HepG2 (cell line): Measurements from ENCODE around the gene NPB. TPM values are rescaled to one million over a fixed set of nuclear protein-coding genes. Genes with fewer than 3 reads are reported as not detected.

ENCODE experiments used
- BRCA1 ChIP-seq: sonication (generic); formaldehyde crosslinking; IDR thresholded peaks from 2 replicates; pipeline ENCODE4 v1.4.0; 2020; ENCODE audit warnings: missing genetic modification reagents
- GTF3A ChIP-seq: sonication (generic); formaldehyde crosslinking; conservative IDR thresholded peaks from 2 replicates; pipeline ENCODE4 v1.4.0; 2020; ENCODE audit warnings: mild to moderate bottlenecking, missing genetic modification reagents
- HNF4G ChIP-seq, 2 experiments: sonication (generic) in 1 of 2; formaldehyde crosslinking in 1 of 2; IDR thresholded peaks; 2 replicates each; pipeline versions ENCODE4 v1.4.0 to v1.6.1; 2011 to 2020; ENCODE audit warnings: borderline replicate concordance in 2 of 2, low read depth in 2 of 2, mild to moderate bottlenecking in 2 of 2, low read length in 1 of 2, missing genetic modification reagents in 1 of 2, moderate library complexity in 1 of 2
- MED8 ChIP-seq: sonication (generic); formaldehyde crosslinking; IDR thresholded peaks from 2 replicates; pipeline ENCODE4 v1.8.1; 2023; ENCODE audit warnings: mild to moderate bottlenecking, missing genetic modification reagents; ENCODE audit not compliant: insufficient replicate concordance
- MEIS1 ChIP-seq: sonication (generic); formaldehyde crosslinking; IDR thresholded peaks from 2 replicates; pipeline ENCODE4 v1.9.0; 2021; ENCODE audit warnings: mild to moderate bottlenecking, missing genetic modification reagents, moderate library complexity, borderline replicate concordance
- SAFB2 ChIP-seq: sonication (generic); formaldehyde crosslinking; IDR thresholded peaks from 2 replicates; pipeline ENCODE4 v1.5.1; 2020; ENCODE audit warnings: missing genetic modification reagents, low read depth, mild to moderate bottlenecking, borderline replicate concordance
- SMAD1 ChIP-seq: sonication (generic); formaldehyde crosslinking; IDR thresholded peaks from 2 replicates; pipeline ENCODE4 v1.4.0; 2020; ENCODE audit warnings: missing genetic modification reagents, low read depth, mild to moderate bottlenecking, borderline replicate concordance
- SNAI1 ChIP-seq: sonication (generic); formaldehyde crosslinking; IDR thresholded peaks from 2 replicates; pipeline ENCODE4 v1.5.0; 2020; ENCODE audit warnings: mild to moderate bottlenecking, missing genetic modification reagents, borderline replicate concordance
- ZIK1 ChIP-seq: sonication (generic); formaldehyde crosslinking; IDR thresholded peaks from 2 replicates; pipeline ENCODE4 v1.5.0; 2020; ENCODE audit warnings: mild to moderate bottlenecking, low read depth, missing genetic modification reagents, borderline replicate concordance
- ZNF263 ChIP-seq: sonication (generic); formaldehyde crosslinking; IDR thresholded peaks from 2 replicates; pipeline ENCODE4 v1.4.0; 2020; ENCODE audit warnings: missing genetic modification reagents
- ZNF382 ChIP-seq: sonication (generic); formaldehyde crosslinking; IDR thresholded peaks from 2 replicates; pipeline ENCODE4 v1.5.0; 2020; ENCODE audit warnings: missing genetic modification reagents, mild to moderate bottlenecking, borderline replicate concordance
- ZNF768 ChIP-seq: sonication (generic); formaldehyde crosslinking; IDR thresholded peaks from 2 replicates; pipeline ENCODE4 v1.4.0; 2020; ENCODE audit warnings: missing genetic modification reagents
- ZNF788 ChIP-seq: sonication (generic); formaldehyde crosslinking; IDR thresholded peaks from 2 replicates; pipeline ENCODE4 v1.5.0; 2020; ENCODE audit warnings: mild to moderate bottlenecking, missing genetic modification reagents, borderline replicate concordance
- ZNF83 ChIP-seq: sonication (generic); formaldehyde crosslinking; IDR thresholded peaks from 2 replicates; pipeline ENCODE4 v1.4.0; 2020; ENCODE audit warnings: missing genetic modification reagents, mild to moderate bottlenecking, borderline replicate concordance
- polyA plus RNA-seq, 8 experiments: library from polyadenylated mRNA; depleted of rRNA in 3 of 8; stranded (reverse) in 7 of 8; unstranded in 1 of 8; fragments of >200 nt; fragmentation: Illumina TruSeq in 4 of 8; extraction: Trizol in 4 of 8; gene quantifications; 2 replicates each; pipeline versions ENCODE4 v1.2.1 to v1.2.3, GENCODE V29; 2011 to 2016; ENCODE audit warnings: low read depth in 4 of 8, missing spikeins in 1 of 8, mixed read lengths in 1 of 8; ENCODE audit not compliant: insufficient read depth in 1 of 8
- total RNA-seq, 5 experiments: library from RNA; depleted of rRNA; stranded (reverse); fragments of >200 nt; fragmentation: Illumina TruSeq; extraction: Trizol; gene quantifications; 2 replicates each; pipeline ENCODE4 v1.2.3, GENCODE V29; 2016; ENCODE audit warnings: low read depth in 1 of 5
- TF ChIP-seq, protein P1 (sequence below): sonication (generic); formaldehyde crosslinking; IDR thresholded peaks from 2 replicates; pipeline ENCODE4 v1.4.0; 2020; ENCODE audit warnings: missing genetic modification reagents
- TF ChIP-seq, protein P2 (sequence below): sonication (generic); formaldehyde crosslinking; conservative IDR thresholded peaks from 2 replicates; pipeline ENCODE4 v1.4.0; 2020; ENCODE audit warnings: missing genetic modification reagents
- TF ChIP-seq, protein P3 (sequence below): sonication (generic); formaldehyde crosslinking; IDR thresholded peaks from 2 replicates; pipeline ENCODE4 v1.4.0; 2020; ENCODE audit warnings: missing genetic modification reagents
- TF ChIP-seq, protein P4 (sequence below): sonication (generic); formaldehyde crosslinking; IDR thresholded peaks from 2 replicates; pipeline ENCODE4 v1.9.0; 2022; ENCODE audit warnings: missing genetic modification reagents, mild to moderate bottlenecking, borderline replicate concordance

NPB gene
- total and polyA plus RNA-seq, 2 of the 13 experiments (the other 11 are each of a cell fraction or from before 2014, with no cell fraction given): 0.11 to 0.93 TPM

DNA sequence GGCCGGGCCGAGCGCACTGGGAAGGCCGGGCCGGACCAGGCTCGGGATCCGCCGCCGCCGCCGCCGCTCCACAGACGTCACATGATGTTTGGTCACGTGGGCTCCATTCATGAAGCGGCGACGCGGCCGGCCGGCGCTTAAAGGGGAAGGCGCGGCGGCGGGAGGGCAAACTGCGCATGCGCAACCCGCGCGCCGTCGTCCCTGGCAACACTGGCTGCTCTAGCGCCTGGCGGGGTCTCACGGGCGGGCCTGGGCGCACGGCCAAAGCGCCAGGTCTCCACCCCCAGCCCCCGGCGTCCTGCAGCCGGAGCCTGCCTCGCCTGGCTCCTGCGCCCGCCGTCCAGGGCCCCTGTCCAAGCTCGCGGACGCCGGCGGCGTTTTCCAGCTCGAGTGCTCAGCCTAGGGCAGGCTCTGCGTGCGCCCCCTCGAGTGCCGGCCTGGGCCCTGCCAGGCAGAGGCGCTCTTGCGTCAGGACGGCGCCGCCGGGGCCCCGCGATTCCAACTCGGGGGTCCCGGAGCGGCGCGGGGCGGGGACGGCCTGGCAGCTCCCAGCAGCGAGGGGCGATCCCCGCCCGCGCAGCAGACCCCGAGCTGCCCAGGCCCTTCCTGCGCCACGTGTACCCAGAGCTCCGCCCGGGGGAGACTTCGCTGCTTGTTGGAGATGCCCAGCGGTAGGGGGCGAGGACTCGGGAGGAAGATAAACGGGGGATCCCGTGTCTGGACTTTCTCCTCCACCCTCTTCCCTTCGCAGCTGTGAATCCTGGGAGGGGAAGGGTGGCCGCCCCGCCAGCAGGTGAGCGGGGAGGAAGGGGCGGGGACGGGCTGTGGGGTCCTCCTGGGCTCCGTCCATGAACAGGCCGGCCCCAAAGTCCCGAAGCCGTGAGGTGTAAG lies 25.9 kb downstream of the NPB start, which contains the start of gene MAFG (continued):
- TF ChIP-seq HNF4G (IDR thresholded peaks at IDR 0.05; ENCODE audit: borderline replicate concordance, low read depth, low read length) (peak; percentile 56; the same call in 1 of the 2 replicates), HNF4G (CRISPR knock-in tag; IDR thresholded peaks at IDR 0.05; ENCODE audit: borderline replicate concordance, low read depth) (peak; percentile 61; the same call in 1 of the 2 replicates), ZNF768 (CRISPR knock-in tag) (peak; percentile 65), ZNF83 (peak; percentile 96), SAFB2 (CRISPR knock-in tag) (peak; percentile 54; the same call in 1 of the 2 replicates), BRCA1 (CRISPR knock-in tag) (peak; percentile 57; the same call in 1 of the 2 replicates), SMAD1 (CRISPR knock-in tag) (no peak; the same call in 1 of the 2 replicates), ZNF788 (CRISPR knock-in tag) (peak; percentile 94), GTF3A (CRISPR knock-in tag) (0 out of 2 replicates have a peak, but pooled peaks have one; percentile 47), ZNF382 (CRISPR knock-in tag) (no peak), ZNF263 (CRISPR knock-in tag) (peak; percentile 62), ZIK1 (CRISPR knock-in tag) (peak; percentile 76), SNAI1 (CRISPR knock-in tag) (no peak), MEIS1 (CRISPR knock-in tag) (peak; percentile 69; the same call in 1 of the 2 replicates), MED8 (CRISPR knock-in tag) (peak; percentile 86)
- TF ChIP-seq, protein P1, sequence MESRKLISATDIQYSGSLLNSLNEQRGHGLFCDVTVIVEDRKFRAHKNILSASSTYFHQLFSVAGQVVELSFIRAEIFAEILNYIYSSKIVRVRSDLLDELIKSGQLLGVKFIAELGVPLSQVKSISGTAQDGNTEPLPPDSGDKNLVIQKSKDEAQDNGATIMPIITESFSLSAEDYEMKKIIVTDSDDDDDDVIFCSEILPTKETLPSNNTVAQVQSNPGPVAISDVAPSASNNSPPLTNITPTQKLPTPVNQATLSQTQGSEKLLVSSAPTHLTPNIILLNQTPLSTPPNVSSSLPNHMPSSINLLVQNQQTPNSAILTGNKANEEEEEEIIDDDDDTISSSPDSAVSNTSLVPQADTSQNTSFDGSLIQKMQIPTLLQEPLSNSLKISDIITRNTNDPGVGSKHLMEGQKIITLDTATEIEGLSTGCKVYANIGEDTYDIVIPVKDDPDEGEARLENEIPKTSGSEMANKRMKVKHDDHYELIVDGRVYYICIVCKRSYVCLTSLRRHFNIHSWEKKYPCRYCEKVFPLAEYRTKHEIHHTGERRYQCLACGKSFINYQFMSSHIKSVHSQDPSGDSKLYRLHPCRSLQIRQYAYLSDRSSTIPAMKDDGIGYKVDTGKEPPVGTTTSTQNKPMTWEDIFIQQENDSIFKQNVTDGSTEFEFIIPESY (CRISPR knock-in tag): no peak
- TF ChIP-seq, protein P2, sequence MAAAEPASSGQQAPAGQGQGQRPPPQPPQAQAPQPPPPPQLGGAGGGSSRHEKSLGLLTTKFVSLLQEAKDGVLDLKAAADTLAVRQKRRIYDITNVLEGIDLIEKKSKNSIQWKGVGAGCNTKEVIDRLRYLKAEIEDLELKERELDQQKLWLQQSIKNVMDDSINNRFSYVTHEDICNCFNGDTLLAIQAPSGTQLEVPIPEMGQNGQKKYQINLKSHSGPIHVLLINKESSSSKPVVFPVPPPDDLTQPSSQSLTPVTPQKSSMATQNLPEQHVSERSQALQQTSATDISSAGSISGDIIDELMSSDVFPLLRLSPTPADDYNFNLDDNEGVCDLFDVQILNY (CRISPR knock-in tag): 0 out of 2 replicates have a peak, but pooled peaks have one; percentile 34
- TF ChIP-seq, protein P3, sequence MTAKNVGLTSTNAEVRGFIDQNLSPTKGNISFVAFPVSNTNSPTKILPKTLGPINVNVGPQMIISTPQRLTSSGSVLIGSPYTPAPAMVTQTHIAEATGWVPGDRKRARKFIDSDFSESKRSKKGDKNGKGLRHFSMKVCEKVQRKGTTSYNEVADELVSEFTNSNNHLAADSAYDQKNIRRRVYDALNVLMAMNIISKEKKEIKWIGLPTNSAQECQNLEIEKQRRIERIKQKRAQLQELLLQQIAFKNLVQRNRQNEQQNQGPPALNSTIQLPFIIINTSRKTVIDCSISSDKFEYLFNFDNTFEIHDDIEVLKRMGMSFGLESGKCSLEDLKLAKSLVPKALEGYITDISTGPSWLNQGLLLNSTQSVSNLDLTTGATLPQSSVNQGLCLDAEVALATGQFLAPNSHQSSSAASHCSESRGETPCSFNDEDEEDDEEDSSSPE (CRISPR knock-in tag): peak; percentile 83
- TF ChIP-seq, protein P4, sequence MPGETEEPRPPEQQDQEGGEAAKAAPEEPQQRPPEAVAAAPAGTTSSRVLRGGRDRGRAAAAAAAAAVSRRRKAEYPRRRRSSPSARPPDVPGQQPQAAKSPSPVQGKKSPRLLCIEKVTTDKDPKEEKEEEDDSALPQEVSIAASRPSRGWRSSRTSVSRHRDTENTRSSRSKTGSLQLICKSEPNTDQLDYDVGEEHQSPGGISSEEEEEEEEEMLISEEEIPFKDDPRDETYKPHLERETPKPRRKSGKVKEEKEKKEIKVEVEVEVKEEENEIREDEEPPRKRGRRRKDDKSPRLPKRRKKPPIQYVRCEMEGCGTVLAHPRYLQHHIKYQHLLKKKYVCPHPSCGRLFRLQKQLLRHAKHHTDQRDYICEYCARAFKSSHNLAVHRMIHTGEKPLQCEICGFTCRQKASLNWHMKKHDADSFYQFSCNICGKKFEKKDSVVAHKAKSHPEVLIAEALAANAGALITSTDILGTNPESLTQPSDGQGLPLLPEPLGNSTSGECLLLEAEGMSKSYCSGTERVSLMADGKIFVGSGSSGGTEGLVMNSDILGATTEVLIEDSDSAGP (CRISPR knock-in tag): peak; percentile 99
